ENCODE results near the gene SLC39A11.
"Not testable (repeated sequence)": the region's sequence is repeated elsewhere in the genome, so short reads cannot be mapped to it uniquely, and the experiment has no call there.

Gene SLC39A11

DNA sequence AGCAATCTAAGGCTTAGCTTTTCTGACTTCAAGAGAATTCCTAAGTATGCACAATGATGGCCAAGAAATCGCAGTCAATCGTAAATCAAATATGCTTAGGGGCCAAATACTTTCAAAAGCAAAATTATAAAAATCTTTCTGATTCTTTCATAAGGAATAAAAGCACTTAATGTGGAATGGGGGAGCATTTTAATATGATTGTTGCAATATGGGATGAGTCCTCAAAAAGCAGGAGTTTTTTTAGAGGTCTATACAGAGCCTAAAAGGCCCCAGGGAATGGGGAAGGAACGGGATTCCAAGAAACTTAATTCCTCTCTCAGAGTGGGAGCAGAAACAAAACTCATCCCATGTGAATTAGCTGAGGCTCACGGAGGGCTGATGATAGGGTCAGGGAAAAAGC, 14.7 kb upstream of the SLC39A11 start:
- DNase-seq (ENCODE audit: low spot score) = no peak

- DNase-seq (ENCODE audit: low spot score) = no peak
Observed at GRCh38 chr17:73105431-73105830, 12.9 kb upstream of the SLC39A11 start.

DNA sequence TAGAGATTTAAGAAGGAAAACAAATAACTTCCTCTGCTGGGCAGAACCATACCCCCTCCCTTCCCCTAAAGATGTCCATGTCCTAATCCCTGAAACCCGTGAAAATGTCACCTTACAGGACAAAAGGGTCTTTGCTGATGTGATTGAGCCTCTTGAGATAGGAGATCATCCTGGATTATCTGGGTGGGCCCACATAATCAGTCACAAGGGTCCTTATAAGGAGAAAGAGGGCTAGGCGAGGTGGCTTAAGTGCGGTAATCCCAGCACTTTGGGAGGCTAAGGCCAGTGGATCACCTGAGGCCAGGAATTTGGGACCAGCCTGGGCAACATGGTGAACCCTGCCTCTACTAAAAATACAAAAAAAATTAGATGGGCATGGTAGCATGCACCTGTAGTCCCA, 12.0 kb upstream of the SLC39A11 start:
- peak; percentile 68 for DNase-seq (ENCODE audit: low spot score)

- no peak for DNase-seq (ENCODE audit: low spot score)
Observed at GRCh38 chr17:73103641-73104335, 11.3 kb upstream of the SLC39A11 start.

DNA sequence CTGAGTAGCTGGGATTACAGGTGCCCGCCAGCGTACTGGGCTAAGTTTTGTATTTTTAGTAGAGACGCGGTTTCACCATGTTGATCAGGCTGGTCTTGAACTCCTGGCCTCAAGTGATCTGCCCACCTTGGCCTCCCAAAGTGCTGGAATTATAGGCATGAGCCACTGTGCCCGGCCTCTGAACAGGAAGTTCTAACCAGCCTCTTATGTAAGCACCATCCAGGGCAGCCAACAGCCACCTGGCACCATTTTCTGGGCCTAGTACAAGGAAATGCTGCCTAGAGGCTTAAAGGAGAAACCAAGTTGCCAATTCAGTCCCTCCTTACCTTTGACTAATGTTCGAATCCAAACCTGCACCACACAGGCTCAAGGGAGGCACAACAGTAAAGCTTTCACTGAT, 8.5 kb upstream of the SLC39A11 start:
- no peak for DNase-seq (ENCODE audit: low spot score)

GRCh38 chr17:73100363-73100762, 7.9 kb upstream of the SLC39A11 start:
- DNase-seq (ENCODE audit: low spot score) = no peak

- DNase-seq (ENCODE audit: low spot score) = no peak
Observed at GRCh38 chr17:73099511-73099910, 7.0 kb upstream of the SLC39A11 start.

DNA sequence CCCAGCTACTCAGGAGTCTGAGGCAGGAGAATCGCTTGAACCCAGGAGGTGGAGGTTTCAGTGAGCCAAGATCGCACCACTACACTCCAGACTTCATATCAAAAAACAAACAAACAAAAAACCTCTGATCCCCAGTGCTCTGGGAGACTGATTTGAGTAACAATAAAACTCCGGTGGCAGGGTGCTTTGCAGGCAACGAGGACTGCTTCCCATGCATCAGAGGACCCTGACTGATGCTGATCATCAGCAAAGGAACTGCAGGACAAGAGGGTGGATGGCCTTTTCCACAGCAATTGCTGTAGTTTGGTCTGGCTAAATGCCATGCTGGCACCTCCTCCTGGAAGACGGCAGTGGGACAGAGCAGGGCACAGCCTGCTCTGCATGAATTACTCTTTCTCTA, 6.4 kb upstream of the SLC39A11 start:
- DNase-seq (ENCODE audit: low spot score) = no peak

- DNase-seq (ENCODE audit: low spot score) = not testable (repeated sequence)
Observed at GRCh38 chr17:73097973-73098765, 5.7 kb upstream of the SLC39A11 start.

DNA sequence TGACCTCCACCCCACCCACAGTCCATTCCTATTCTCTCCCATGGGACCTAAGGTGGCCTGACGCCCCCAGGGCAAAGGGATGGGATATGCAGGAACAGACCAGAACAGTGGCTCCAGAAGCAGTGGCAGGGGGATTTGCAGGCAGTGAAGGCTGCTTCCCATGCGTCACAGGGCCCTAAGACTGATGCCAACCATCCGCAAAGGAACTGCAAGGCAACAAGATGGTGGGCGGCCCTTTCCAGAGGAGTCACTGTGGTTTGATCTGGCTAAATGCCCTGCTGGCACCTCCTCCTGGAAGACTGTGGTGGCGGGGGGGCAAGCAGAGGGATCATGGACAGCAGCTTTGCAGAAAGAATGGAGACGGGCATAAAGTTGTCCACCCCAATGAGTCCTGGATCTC, 4.4 kb upstream of the SLC39A11 start:
- DNase-seq (ENCODE audit: low spot score) = no peak

DNA sequence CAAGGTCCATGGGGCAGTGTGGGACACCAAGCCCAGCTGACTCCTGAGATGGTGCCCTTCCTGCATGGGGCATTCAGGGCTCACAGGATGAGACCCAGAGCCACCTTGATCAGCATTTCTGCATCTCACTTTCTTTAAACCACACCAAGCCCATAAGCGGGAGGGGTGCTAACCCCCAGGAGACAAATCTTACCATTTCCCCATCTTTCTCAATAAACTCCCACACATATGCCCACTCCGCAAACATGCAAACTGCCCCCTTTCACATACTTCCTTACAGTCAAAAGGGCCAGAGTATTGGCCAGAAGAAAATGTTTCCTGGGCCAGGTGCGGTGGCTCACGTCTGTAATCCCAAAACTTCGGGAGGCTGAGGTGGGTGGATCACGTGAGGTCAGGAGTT, 3.7 kb upstream of the SLC39A11 start:
- no peak for DNase-seq (ENCODE audit: low spot score)

GRCh38 chr17:73093286-73093685, 798 bp upstream of the SLC39A11 start:
- DNase-seq (ENCODE audit: low spot score) = no peak

- peak; percentile 62 for DNase-seq (ENCODE audit: low spot score)
Observed at GRCh38 chr17:73091770-73092522, 542 bp downstream of the SLC39A11 start.

GRCh38 chr17:73091410-73091769, 1.1 kb downstream of the SLC39A11 start:
- DNase-seq (ENCODE audit: low spot score) = no peak

- no peak for DNase-seq (ENCODE audit: low spot score)
Observed at GRCh38 chr17:73090396-73091202, 1.9 kb downstream of the SLC39A11 start.

- DNase-seq (ENCODE audit: low spot score) = no peak
Observed at GRCh38 chr17:73089322-73090317, 2.9 kb downstream of the SLC39A11 start.

DNA sequence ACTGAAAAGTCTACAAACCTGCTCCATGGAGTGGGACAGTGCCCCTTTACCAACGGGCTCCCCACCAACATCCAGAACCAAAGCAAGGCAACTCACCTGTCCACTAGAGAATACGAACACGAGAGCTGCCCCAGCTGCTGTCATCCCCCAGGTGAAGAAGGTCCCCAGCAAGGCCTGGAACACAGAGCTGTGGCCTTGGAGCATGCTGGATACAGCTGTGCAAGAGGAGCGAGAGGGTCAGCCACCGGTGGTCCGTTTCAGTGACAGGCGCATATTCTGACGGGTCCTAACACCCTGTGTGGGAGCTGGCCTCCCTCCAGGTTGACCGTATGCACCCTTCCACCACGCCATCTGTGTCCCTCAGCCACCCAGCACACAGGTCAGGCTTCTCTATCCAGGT, 3.9 kb downstream of the SLC39A11 start:
- no peak for DNase-seq (ENCODE audit: low spot score)

DNA sequence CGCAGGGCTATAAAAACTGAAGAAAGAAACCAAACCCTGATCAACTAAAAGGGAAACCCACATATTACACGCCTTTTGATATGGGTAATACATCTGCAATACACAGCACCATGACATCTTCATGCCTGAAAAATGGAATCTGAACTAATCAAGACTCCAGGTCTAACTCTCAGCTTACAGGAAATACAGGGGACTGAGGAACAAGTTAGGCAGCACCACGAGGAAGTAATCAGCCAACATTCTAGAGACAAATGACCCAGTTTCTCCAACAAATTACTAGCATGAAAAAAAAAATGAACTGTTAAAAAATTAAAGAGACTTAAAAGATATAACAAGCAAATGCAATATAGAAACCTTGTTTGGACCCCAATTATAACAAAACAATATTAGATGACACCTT, 9.1 kb downstream of the SLC39A11 start:
- DNase-seq (ENCODE audit: low spot score) = no peak

- DNase-seq (ENCODE audit: low spot score) = no peak
Observed at GRCh38 chr17:73074566-73074965, 17.9 kb downstream of the SLC39A11 start.

DNA sequence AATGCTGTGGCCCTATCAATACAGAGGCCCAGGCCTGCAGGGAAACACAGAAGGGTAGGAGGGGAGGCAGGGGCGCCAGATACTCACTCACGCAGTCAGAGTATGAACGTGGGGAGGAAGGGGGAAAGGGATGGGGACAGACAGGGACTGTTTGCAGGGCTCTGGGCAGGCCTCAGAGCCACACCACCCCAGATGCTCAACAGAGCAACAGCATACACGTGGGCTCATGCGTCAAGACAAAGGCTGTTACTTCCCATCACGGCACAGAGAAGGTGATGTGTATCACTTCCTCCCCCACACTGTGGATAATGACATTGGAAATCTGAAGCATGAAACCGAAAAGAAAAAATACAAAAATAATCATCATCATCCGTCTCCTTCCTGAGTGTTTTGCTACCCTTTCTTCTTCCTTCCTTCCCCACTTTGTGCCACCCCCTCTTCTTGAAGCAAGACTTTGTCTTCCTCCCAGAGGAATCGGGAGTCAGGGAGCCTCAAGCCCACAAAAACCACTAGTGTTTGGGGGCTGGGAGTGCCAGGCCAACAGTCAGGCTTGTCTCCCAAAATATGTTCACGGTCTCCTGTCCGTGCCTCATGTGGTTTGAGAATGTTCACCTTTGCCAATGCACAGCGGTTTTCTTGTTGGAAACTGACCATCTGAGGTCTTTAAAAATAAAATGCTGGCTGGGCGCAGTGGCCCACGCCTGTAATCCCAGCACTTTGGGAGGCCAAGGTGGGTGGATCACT, 20.1 kb downstream of the SLC39A11 start:
- DNase-seq (ENCODE audit: low spot score) = no peak
